Stimulated activated CD8-positive, alpha-beta memory T cell treated with anti-CD3 and anti-CD28 coated beads, Interleukin-15, amount 100 ng/mL, for 48 hours (primary cell): ENCODE data around the gene PWP1.
"Not testable (repeated sequence)": the region's sequence is repeated elsewhere in the genome, so short reads cannot be mapped to it uniquely, and the experiment has no call there.

Experiments
- DNase-seq, 2 donors: peaks; one replicate each; pipeline ENCODE4 v3.0.0-alpha.2; 2020; ENCODE audit warnings: low read depth in 2 of 2

Gene PWP1

GRCh38 chr12:107668320-107669098 lies 17.1 kb upstream of the PWP1 start:
- DNase-seq: no peak

GRCh38 chr12:107669946-107670345 lies 15.7 kb upstream of the PWP1 start:
- DNase-seq: no peak

GRCh38 chr12:107670999-107671643 lies 14.5 kb upstream of the PWP1 start:
- DNase-seq: peak in 1 of 2 donors; percentile 12

GRCh38 chr12:107677671-107678070 lies 7.9 kb upstream of the PWP1 start:
- no peak for DNase-seq

- DNase-seq: no peak
Observed at GRCh38 chr12:107679336-107679735, 6.3 kb upstream of the PWP1 start.

- DNase-seq: no peak
Observed at GRCh38 chr12:107681455-107681835, 4.2 kb upstream of the PWP1 start.

GRCh38 chr12:107681836-107682820 lies 3.5 kb upstream of the PWP1 start:
- no peak for DNase-seq

GRCh38 chr12:107684029-107684795 lies 1.4 kb upstream of the PWP1 start:
- DNase-seq: no peak

GRCh38 chr12:107684990-107685359 lies 624 bp upstream of the PWP1 start:
- no peak for DNase-seq

GRCh38 chr12:107695772-107696171 lies 10.2 kb downstream of the PWP1 start:
- not testable (repeated sequence) for DNase-seq

- DNase-seq: no peak
Observed at GRCh38 chr12:107702106-107702505, 16.5 kb downstream of the PWP1 start.

GRCh38 chr12:107704041-107704440 lies 18.4 kb downstream of the PWP1 start:
- DNase-seq: no peak

GRCh38 chr12:107705522-107705921 lies 19.9 kb downstream of the PWP1 start:
- DNase-seq: not testable (repeated sequence)

- no peak for DNase-seq
Observed at GRCh38 chr12:107715780-107716179, 30.2 kb downstream of the PWP1 start.

- no peak for DNase-seq
Observed at GRCh38 chr12:107718606-107719005, 33.0 kb downstream of the PWP1 start.

GRCh38 chr12:107727327-107727726 lies 41.7 kb downstream of the PWP1 start:
- not testable (repeated sequence) for DNase-seq

- not testable (repeated sequence) for DNase-seq
Observed at GRCh38 chr12:107727742-107728141, 42.1 kb downstream of the PWP1 start.

GRCh38 chr12:107730618-107731341 lies 45.2 kb downstream of the PWP1 start:
- no peak for DNase-seq

GRCh38 chr12:107731366-107731765 lies 45.8 kb downstream of the PWP1 start:
- no peak for DNase-seq

GRCh38 chr12:107732365-107732764 lies 46.8 kb downstream of the PWP1 start:
- no peak for DNase-seq

- DNase-seq: no peak
Observed at GRCh38 chr12:107734139-107734538, 48.5 kb downstream of the PWP1 start.
